Adrenal gland (tissue), 12 donors: ENCODE measurements around the gene ARMC9. TPM values are rescaled to one million over a fixed set of nuclear protein-coding genes. Genes with fewer than 3 reads are reported as not detected.

Source experiments
- DNase-seq, 7 donors: peaks; one replicate each; pipeline ENCODE4 v3.0.0-alpha.2; 2019 to 2020
- H3K27ac ChIP-seq, 5 donors: fragments of 200-600 bp; sonication (generic) in 4 of 5; 1 replicate in 3 of 5; 2 replicates in 2 of 5; pipeline versions ENCODE4 v1.5.1 to v1.8.0; 2016 to 2020; ENCODE audit warnings: mild to moderate bottlenecking in 1 of 5
- H3K27me3 ChIP-seq: fragments of 200-600 bp; 2 replicates; pipeline ENCODE4 v1.8.0; 2021
- H3K36me3 ChIP-seq, 2 donors: fragments of 200-600 bp; replicated peaks in 1 of 2; 1 replicate in 1 of 2; 2 replicates in 1 of 2; pipeline versions ENCODE4 v1.5.1 to v1.8.0; 2018 to 2022
- H3K4me1 ChIP-seq, 2 donors: fragments of 200-600 bp; replicated peaks in 1 of 2; 1 replicate in 1 of 2; 2 replicates in 1 of 2; pipeline versions ENCODE4 v1.5.1 to v1.8.0; 2018 to 2021
- H3K4me3 ChIP-seq, 4 donors: fragments of 200-600 bp; sonication (generic) in 3 of 4; one replicate each; pipeline ENCODE4 v1.5.1; 2016 to 2018
- H3K9me3 ChIP-seq, 3 donors: fragments of 200-600 bp; sonication (generic) in 1 of 3; replicated peaks in 1 of 3; 1 replicate in 2 of 3; 2 replicates in 1 of 3; pipeline versions ENCODE4 v1.5.1 to v1.8.0; 2016 to 2021
- POLR2A ChIP-seq, 2 donors: fragments of 450-650 bp; IDR thresholded peaks; one replicate each; pipeline ENCODE4 v1.6.1; 2017; ENCODE audit warnings: antibody characterized with exemption in 2 of 2, mild to moderate bottlenecking in 2 of 2, moderate library complexity in 1 of 2
- WGBS, 4 donors: extraction: QIAGEN DNeasy Blood & Tissue Kit in 2 of 4; methylation state at CpG; one replicate each; pipeline versions ENCODE4 v1.1.5 to v1.1.7; 2013 to 2017; 5-methylcytosine and 5-hydroxymethylcytosine counted together
- intact Hi-C, 2 donors: fragments of 100-400 bp; cut with DNase I; formaldehyde crosslinking; loops; one replicate each; pipeline versions ENCODE4 v1.14.1 to v1.15.0; 2022 to 2023
- polyA plus RNA-seq, 3 donors: library from polyadenylated mRNA; stranded (reverse); fragments of 200-250 nt in 2 of 3; fragments of 350-450 nt in 1 of 3; fragmentation: Illumina TruSeq in 1 of 3; extraction: RNeasy Lipid Tissue Mini Kit (QIAGEN cat#74804) in 1 of 3; gene quantifications; one replicate each; pipeline ENCODE4 v1.2.3, GENCODE V29; 2013 to 2014
- total RNA-seq, 9 donors: library from RNA; depleted of rRNA in 4 of 9; stranded (reverse); fragments of >200 nt in 4 of 9; fragments of 120-200 nt in 1 of 9; fragmentation: NEBNext Ultra II Directional in 1 of 9; extraction: Animal tissue kit (Norgen Biotek cat#: 25700) in 1 of 9; gene quantifications; one replicate each; pipeline versions ENCODE4 v1.1.0 to v1.2.4, GENCODE V29; 2013 to 2023
- TF ChIP-seq, protein P1 (sequence below), 6 experiments: fragments of 450-650 bp in 4 of 6; fragments of 200-600 bp in 2 of 6; sonication (generic) in 1 of 6; IDR thresholded peaks; 1 replicate in 5 of 6; 2 replicates in 1 of 6; pipeline versions ENCODE4 v1.5.1 to v1.8.0; 2016 to 2021; ENCODE audit warnings: antibody characterized with exemption in 6 of 6, mild to moderate bottlenecking in 2 of 6, moderate library complexity in 1 of 6
- donor health status: healthy with polysubstance abuse.
- donor health status: Bipolar disorder and iron deficiency.
- donor health status: DM: yes; HTN: yes; CAD: no.
- donor health status: DM: no; HTN: no; CAD: no.
- donor health status: DM: no; HTN: no; CAD: no.
- donor health status: DM: yes; HTN: yes; CAD: no.

Gene ARMC9
- total and polyA plus RNA-seq, 12 donors = 22.0 to 109 (median 54.2) TPM

DNA sequence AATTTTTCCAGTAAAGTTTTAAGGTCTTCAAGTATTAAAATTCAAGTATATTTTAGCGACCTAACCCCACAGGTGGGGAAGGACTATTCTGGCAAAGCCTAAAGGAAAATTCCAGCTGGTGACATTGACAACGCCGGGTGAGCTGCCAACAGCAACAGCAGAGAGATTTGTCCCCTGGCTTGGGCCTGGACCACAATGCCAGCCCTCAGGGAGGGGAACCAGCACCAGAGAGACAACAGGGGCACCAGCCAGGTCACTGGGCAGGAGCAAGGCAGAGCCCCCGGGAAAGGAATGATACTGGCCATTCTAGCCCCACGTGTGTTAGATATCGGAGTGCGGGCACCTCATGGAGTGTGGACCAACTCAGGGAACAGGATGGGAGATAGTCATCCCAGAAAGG, 95.7 kb downstream of the ARMC9 start:
- Histone ChIP-seq H3K27me3 (no peaks in the 10 kb centered on the region), H3K4me3 (no peak overlapping the region), H3K9me3 (no peaks in the 10 kb centered on the region), H3K36me3 (peaks cover 0 to 16% of the 10 kb centered on the region in 2 donors), H3K27ac (peak overlapping the region in 2 of 5 donors; percentile 13 to 28), H3K4me1 (peaks cover 0 to 6% of the 10 kb centered on the region in 2 donors)
- DNase-seq = peak in 2 of 7 donors; percentile 33 to 47
- WGBS, 4 donors = 68 to 80% (median 74%) methylated on average over 7 of the region's 7 CpGs
- intact Hi-C loops = loop anchor here (5.0 to 10.0 kb wide), 3 partner anchors 69 to 118 kb away; partner anchors contain the start of gene B3GNT7 (in 1 of the 2)
- no peak for TF ChIP-seq POLR2A (IDR thresholded peaks at IDR 0.05)

DNA sequence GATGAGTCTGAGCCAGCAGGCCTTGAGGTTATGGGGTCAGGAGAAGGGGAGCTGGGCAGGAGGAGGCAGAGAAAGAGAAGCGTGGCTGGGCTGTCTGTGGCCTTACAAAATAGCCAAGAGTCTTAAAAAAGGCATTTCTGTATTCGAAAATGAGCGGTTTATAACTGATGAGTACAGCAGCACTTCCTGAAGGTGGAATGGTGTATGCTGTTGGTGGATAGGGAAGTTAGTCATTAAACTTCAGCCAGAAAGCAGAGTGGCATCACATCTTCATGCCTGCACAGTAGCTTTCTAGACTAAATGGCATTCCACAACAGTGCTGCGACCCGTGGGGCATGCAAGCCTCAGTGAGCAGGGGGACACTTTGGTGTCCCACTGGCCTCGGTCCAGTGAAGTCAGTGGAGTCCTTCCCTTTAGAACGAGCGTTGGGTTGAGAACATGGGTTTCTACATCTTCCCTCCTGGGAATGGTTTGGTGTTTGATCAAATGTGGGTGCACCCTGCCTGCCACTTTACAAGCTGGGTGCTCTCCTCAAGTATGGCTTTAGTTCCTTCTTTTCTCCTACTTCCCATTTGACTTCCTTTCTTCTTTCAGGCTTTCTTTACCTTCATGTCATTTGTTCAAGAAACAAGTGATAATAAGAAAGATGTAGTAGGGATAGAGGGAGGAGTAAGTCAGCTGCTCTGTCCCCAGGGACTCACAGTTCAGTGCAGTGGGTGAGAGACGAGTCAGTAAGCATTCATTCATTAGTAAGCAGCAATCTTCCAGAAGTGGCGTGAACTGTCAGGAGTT, 96.3 kb downstream of the ARMC9 start:
- no peaks in the 10 kb centered on the region for H3K27me3 ChIP-seq
- 78 to 83% (median 82%) methylated on average over 10 of the region's 10 CpGs for WGBS, 4 donors
- peaks cover 0 to 15% of the 10 kb centered on the region in 2 donors for H3K36me3 ChIP-seq
- no peaks in the 10 kb centered on the region for H3K9me3 ChIP-seq
- peak in 1 of 7 donors; percentile 47 for DNase-seq
- intact Hi-C loops = loop anchor here (5.0 to 10.0 kb wide), 3 partner anchors 70 to 118 kb away; partner anchors contain the start of gene B3GNT7 (in 1 of the 2)
- peaks cover 0 to 6% of the 10 kb centered on the region in 2 donors for H3K4me1 ChIP-seq
- H3K27ac ChIP-seq = peak overlapping the region in 2 of 5 donors; percentile 13 to 28
- H3K4me3 ChIP-seq = no peak overlapping the region
- no peak for TF ChIP-seq POLR2A (IDR thresholded peaks at IDR 0.05)
- TF ChIP-seq, protein P1, sequence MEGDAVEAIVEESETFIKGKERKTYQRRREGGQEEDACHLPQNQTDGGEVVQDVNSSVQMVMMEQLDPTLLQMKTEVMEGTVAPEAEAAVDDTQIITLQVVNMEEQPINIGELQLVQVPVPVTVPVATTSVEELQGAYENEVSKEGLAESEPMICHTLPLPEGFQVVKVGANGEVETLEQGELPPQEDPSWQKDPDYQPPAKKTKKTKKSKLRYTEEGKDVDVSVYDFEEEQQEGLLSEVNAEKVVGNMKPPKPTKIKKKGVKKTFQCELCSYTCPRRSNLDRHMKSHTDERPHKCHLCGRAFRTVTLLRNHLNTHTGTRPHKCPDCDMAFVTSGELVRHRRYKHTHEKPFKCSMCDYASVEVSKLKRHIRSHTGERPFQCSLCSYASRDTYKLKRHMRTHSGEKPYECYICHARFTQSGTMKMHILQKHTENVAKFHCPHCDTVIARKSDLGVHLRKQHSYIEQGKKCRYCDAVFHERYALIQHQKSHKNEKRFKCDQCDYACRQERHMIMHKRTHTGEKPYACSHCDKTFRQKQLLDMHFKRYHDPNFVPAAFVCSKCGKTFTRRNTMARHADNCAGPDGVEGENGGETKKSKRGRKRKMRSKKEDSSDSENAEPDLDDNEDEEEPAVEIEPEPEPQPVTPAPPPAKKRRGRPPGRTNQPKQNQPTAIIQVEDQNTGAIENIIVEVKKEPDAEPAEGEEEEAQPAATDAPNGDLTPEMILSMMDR (IDR thresholded peaks at IDR 0.05) = no peak

DNA sequence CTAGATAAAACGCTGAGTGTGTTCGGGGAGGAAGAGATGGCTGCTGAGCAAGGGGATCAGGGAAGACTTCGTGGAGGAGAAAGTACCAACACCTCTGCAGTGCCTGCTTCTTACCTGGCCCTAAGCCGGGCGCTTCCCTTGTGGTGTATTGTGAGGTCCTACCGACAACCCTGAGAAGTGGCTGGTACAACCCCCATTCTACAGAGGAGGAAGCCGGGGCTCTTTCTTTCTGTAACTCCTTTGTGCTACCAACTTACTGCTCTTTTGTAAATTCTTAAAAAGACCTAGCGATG, 96.9 kb downstream of the ARMC9 start:
- WGBS, 4 donors = 84 to 89% (median 87%) methylated on average over 8 of the region's 8 CpGs
- no peak overlapping the region for H3K4me3 ChIP-seq
- DNase-seq = no peak
- H3K9me3 ChIP-seq = no peaks in the 10 kb centered on the region
- H3K27me3 ChIP-seq = no peaks in the 10 kb centered on the region
- TF ChIP-seq, protein P1 (IDR thresholded peaks at IDR 0.05) = no peak
- TF ChIP-seq POLR2A (IDR thresholded peaks at IDR 0.05) = no peak
- intact Hi-C loops = loop anchor here (10.0 kb wide), 2 partner anchors 71 to 99 kb away; partner anchors contain the start of gene B3GNT7 (in 1 of the 2)
- H3K27ac ChIP-seq = peak overlapping the region in 1 of 5 donors; percentile 28
- peaks cover 0 to 15% of the 10 kb centered on the region in 2 donors for H3K36me3 ChIP-seq
- H3K4me1 ChIP-seq = peaks cover 0 to 6% of the 10 kb centered on the region in 2 donors

DNA sequence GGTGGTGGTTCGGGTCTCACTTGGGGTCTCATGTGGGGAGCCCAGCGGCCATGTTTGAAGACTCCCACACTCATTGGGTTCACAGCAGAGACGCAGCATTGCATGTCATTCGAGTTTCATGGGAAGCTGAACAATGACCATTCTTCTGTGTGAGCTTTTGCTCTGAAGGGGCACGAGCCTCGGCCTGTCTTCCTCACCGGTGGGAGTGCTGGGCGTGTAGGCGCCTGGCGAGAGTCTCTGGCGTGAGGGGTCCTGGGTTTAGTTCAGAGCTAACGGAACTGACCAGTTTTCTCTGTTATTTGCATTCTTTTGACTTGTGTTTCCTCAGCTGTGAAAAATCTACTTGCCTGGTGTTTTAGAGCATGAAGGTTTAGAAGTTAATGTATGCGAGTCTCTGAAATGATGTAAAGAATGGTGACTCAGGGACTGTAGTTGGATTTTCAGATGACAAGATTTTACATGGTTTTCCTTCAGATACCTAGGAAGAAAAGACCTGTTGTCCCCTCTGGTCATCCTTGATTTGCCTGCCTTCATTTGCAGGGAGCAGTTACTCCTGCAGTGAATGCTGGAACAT, 98.1 kb downstream of the ARMC9 start:
- DNase-seq = peak in 1 of 7 donors; percentile 47
- peaks cover 0 to 10% of the 10 kb centered on the region in 2 donors for H3K36me3 ChIP-seq
- H3K27me3 ChIP-seq = no peaks in the 10 kb centered on the region

More for the DNA sequence above, 98.1 kb downstream of the ARMC9 start:
- H3K4me3 ChIP-seq = no peak overlapping the region
- TF ChIP-seq POLR2A (IDR thresholded peaks at IDR 0.05) = no peak
- TF ChIP-seq, protein P1 (IDR thresholded peaks at IDR 0.05) = no peak
- H3K27ac ChIP-seq = peak overlapping the region in 1 of 5 donors; percentile 56
- no peaks in the 10 kb centered on the region for H3K9me3 ChIP-seq
- intact Hi-C loops = loop anchor here (10.0 kb wide), 2 partner anchors 72 to 98 kb away; partner anchors contain the start of gene B3GNT7 (in 1 of the 2)
- peaks cover 0 to 6% of the 10 kb centered on the region in 2 donors for H3K4me1 ChIP-seq
- whole genome bisulfite sequencing, 4 donors = 93 to 96% (median 95%) methylated on average over 9 to 13 of the region's 13 CpGs
